Neural cell (in vitro differentiated cells): ENCODE measurements around the gene PRRX2. TPM values are rescaled to one million over a fixed set of nuclear protein-coding genes. Genes with fewer than 3 reads are reported as not detected.

Experiments
- H2AFZ ChIP-seq: fragments of 200-600, 300-800 bp; sonication (generic), shearing (Covaris generic); 2 replicates; pipeline ENCODE4 v1.6.0; 2014; ENCODE audit warnings: low read depth, mild to moderate bottlenecking, antibody characterized with exemption, low read length, moderate library complexity
- H3F3A ChIP-seq: fragments of 200-600 bp; shearing (Covaris generic); 2 replicates; pipeline ENCODE4 v1.6.1; 2016; ENCODE audit warnings: mild to moderate bottlenecking, moderate library complexity, mixed read lengths, antibody characterized with exemption, low read length; ENCODE audit not compliant: insufficient read depth, poor library complexity, severe bottlenecking
- H3K27ac ChIP-seq: fragments of 200-600, 300-800 bp; sonication (generic), shearing (Covaris generic); 2 replicates; pipeline ENCODE4 v1.5.1; 2014; ENCODE audit warnings: mild to moderate bottlenecking, low read length, moderate library complexity
- H3K27me3 ChIP-seq: fragments of 300-800, 200-600 bp; sonication (generic), shearing (Covaris generic); 2 replicates; pipeline ENCODE4 v1.6.0; 2014; ENCODE audit warnings: mild to moderate bottlenecking, low read depth, low read length, moderate library complexity; ENCODE audit not compliant: insufficient read depth
- H3K36me3 ChIP-seq: fragments of 300-800, 200-600 bp; sonication (generic), shearing (Covaris generic); 2 replicates; pipeline ENCODE4 v1.5.1; 2014; ENCODE audit warnings: mild to moderate bottlenecking, antibody characterized with exemption, low read length, moderate library complexity; ENCODE audit not compliant: insufficient read depth
- H3K4me2 ChIP-seq: fragments of 300-800, 200-600 bp; sonication (generic), shearing (Covaris generic); 2 replicates; pipeline ENCODE4 v1.6.0; 2014; ENCODE audit warnings: mild to moderate bottlenecking, low read length
- H3K4me3 ChIP-seq: fragments of 300-800, 200-600 bp; sonication (generic), shearing (Covaris generic); 2 replicates; pipeline ENCODE4 v1.5.1; 2014; ENCODE audit warnings: mild to moderate bottlenecking, low read length, moderate library complexity
- H3K79me2 ChIP-seq: fragments of 200-600 bp; shearing (Covaris generic); replicated peaks from 2 replicates; pipeline ENCODE4 v1.6.0; 2014; ENCODE audit warnings: mild to moderate bottlenecking, low read length, moderate library complexity; ENCODE audit not compliant: insufficient read depth
- H3K9ac ChIP-seq: fragments of 300-800, 200-600 bp; sonication (generic), shearing (Covaris generic); 2 replicates; pipeline ENCODE4 v1.6.1; 2016; ENCODE audit warnings: mild to moderate bottlenecking, low read length, mixed read lengths
- H3K9me2 ChIP-seq: fragments of 200-600 bp; shearing (Covaris generic); 2 replicates; pipeline ENCODE4 v1.6.1; 2016; ENCODE audit warnings: mild to moderate bottlenecking, low read length, mixed read lengths; ENCODE audit not compliant: insufficient read depth
- H3K9me3 ChIP-seq: fragments of 200-600, 300-800 bp; sonication (generic), shearing (Covaris generic); 2 replicates; pipeline ENCODE4 v1.6.1; 2016; ENCODE audit warnings: mild to moderate bottlenecking, mixed run types, low read length, moderate library complexity, mixed read lengths
- H4K20me1 ChIP-seq: fragments of 200-600 bp; shearing (Covaris generic); 2 replicates; pipeline ENCODE4 v1.6.1; 2016; ENCODE audit warnings: mild to moderate bottlenecking, mixed run types; ENCODE audit not compliant: insufficient read depth
- CTCF ChIP-seq: fragments of 450-650 bp; IDR thresholded peaks from 2 replicates; pipeline ENCODE4 v1.5.1; 2014; ENCODE audit warnings: antibody characterized with exemption, mild to moderate bottlenecking, moderate library complexity; ENCODE audit not compliant: poor library complexity, severe bottlenecking
- EP300 ChIP-seq: fragments of 450-650 bp; conservative IDR thresholded peaks from 2 replicates; pipeline ENCODE4 v1.6.1; 2014; ENCODE audit warnings: antibody characterized with exemption, mild to moderate bottlenecking, moderate library complexity; ENCODE audit not compliant: poor library complexity, severe bottlenecking
- EZH2 ChIP-seq: fragments of 200-600, 300-800 bp; shearing (Covaris generic), sonication (generic); IDR thresholded peaks from 2 replicates; pipeline ENCODE4 v1.6.1; 2014; ENCODE audit warnings: antibody characterized with exemption, low read length, borderline replicate concordance, mild to moderate bottlenecking; ENCODE audit not compliant: insufficient read depth, poor library complexity, severe bottlenecking
- MXI1 ChIP-seq: fragments of 450-650 bp; conservative IDR thresholded peaks from 2 replicates; pipeline ENCODE4 v1.6.1; 2014; ENCODE audit warnings: antibody characterized with exemption, mild to moderate bottlenecking; ENCODE audit not compliant: poor library complexity, severe bottlenecking
- POLR2AphosphoS5 ChIP-seq: IDR thresholded peaks from 2 replicates; pipeline ENCODE4 v1.6.1; 2012
- RAD21 ChIP-seq: fragments of 450-650 bp; conservative IDR thresholded peaks from 2 replicates; pipeline ENCODE4 v1.6.1; 2014; ENCODE audit warnings: antibody characterized with exemption, mild to moderate bottlenecking, moderate library complexity
- REST ChIP-seq: IDR thresholded peaks from 2 replicates; pipeline ENCODE4 v1.6.1; 2012; ENCODE audit warnings: borderline replicate concordance
- SMC3 ChIP-seq: fragments of 450-650 bp; conservative IDR thresholded peaks from 2 replicates; pipeline ENCODE4 v1.6.1; 2014; ENCODE audit warnings: antibody characterized with exemption, mild to moderate bottlenecking, moderate library complexity; ENCODE audit not compliant: poor library complexity
- TAF1 ChIP-seq: IDR thresholded peaks from 2 replicates; pipeline ENCODE4 v1.6.1; 2012; ENCODE audit warnings: low read depth
- polyA plus RNA-seq: library from polyadenylated mRNA; depleted of rRNA; stranded (reverse); fragments of >200 nt; gene quantifications from 2 replicates; pipeline ENCODE4 v1.2.3, GENCODE V29; 2014

The PRRX2 gene
- polyA plus RNA-seq, 1 donor from 2014 or later = not detected

GRCh38 chr9:129703667-129704355 is 38.4 kb downstream of the PRRX2 start:
- H3K27ac ChIP-seq = no peak overlapping the region
- TF ChIP-seq RAD21 (no peak), CTCF (no peak), MXI1 (no peak), TAF1 (no peak), SMC3 (no peak), EP300 (no peak), EZH2 (no peak), POLR2AphosphoS5 (no peak), REST (no peak)
- H4K20me1 ChIP-seq = no peaks in the 10 kb centered on the region
- no peak overlapping the region for H3K4me3 ChIP-seq
- no peaks in the 10 kb centered on the region for H3K36me3 ChIP-seq
- H3F3A ChIP-seq = no peaks in the 10 kb centered on the region
- no peak overlapping the region for H2AFZ ChIP-seq
- no peak overlapping the region for H3K4me2 ChIP-seq
- no peak overlapping the region for H3K9ac ChIP-seq
- no peaks in the 10 kb centered on the region for H3K9me3 ChIP-seq
- no peaks in the 10 kb centered on the region for H3K79me2 ChIP-seq
- no peaks in the 10 kb centered on the region for H3K27me3 ChIP-seq
- no peaks in the 10 kb centered on the region for H3K9me2 ChIP-seq

- Histone ChIP-seq H3K4me3 (no peak overlapping the region), H3K27ac (no peak overlapping the region), H3K79me2 (no peaks in the 10 kb centered on the region), H3K9me2 (no peaks in the 10 kb centered on the region), H3K4me2 (no peak overlapping the region), H3K36me3 (no peaks in the 10 kb centered on the region), H3K9ac (no peak overlapping the region), H3K27me3 (no peaks in the 10 kb centered on the region), H4K20me1 (no peaks in the 10 kb centered on the region), H3K9me3 (no peaks in the 10 kb centered on the region), H2AFZ (no peak overlapping the region), H3F3A (no peaks in the 10 kb centered on the region)
- no peak for TF ChIP-seq RAD21
Measured at GRCh38 chr9:129704807-129705206, 39.4 kb downstream of the PRRX2 start.

GRCh38 chr9:129708793-129709192 is 43.3 kb downstream of the PRRX2 start:
- Histone ChIP-seq H3K4me2 (no peak overlapping the region), H2AFZ (no peak overlapping the region), H3F3A (no peaks in the 10 kb centered on the region), H3K36me3 (no peaks in the 10 kb centered on the region), H3K9me3 (no peaks in the 10 kb centered on the region), H4K20me1 (no peaks in the 10 kb centered on the region), H3K9ac (no peak overlapping the region), H3K79me2 (no peaks in the 10 kb centered on the region), H3K9me2 (no peaks in the 10 kb centered on the region), H3K27ac (no peak overlapping the region), H3K27me3 (no peaks in the 10 kb centered on the region), H3K4me3 (no peak overlapping the region)
- TF ChIP-seq CTCF (no peak), RAD21 (no peak), POLR2AphosphoS5 (no peak), TAF1 (no peak), SMC3 (no peak), EP300 (no peak), REST (no peak), EZH2 (no peak), MXI1 (no peak)
